Fibroblast of lung (primary cell): ENCODE data around the gene CEP128.

Experiments used
- EZH2 ChIP-seq: IDR thresholded peaks from 2 replicates; pipeline ENCODE4 v1.5.1; 2012; ENCODE audit warnings: low read length, control low read depth, mild to moderate bottlenecking; ENCODE audit errors: missing control alignments
- TF ChIP-seq, protein P1 (sequence below), 2 donors: IDR thresholded peaks in 1 of 2; conservative IDR thresholded peaks in 1 of 2; 1 replicate in 1 of 2; 2 replicates in 1 of 2; pipeline ENCODE4 v1.5.1; 2011 to 2012; ENCODE audit warnings: low read length in 2 of 2, control low read depth in 1 of 2, inconsistent platforms in 1 of 2, low read depth in 1 of 2, mild to moderate bottlenecking in 1 of 2

DNA sequence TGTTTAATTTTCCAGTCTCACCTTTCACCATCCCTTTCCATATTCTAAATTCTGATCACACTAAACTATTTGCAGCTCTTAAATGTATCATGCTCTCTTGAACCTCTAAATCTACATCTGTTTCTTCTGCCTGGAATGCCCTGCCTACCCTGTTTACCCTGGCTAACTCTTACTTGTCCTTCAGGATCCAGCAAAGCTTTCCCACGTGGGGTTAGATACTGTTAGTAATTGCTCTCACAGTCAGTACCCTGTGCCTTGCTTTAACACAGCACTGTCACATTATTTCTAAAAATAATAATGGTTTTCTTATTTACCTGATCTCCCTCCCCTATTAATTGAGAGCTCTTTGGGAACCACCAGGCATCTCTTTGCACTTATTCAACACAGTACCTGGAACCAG lies 333.0 kb downstream of the CEP128 start:
- TF ChIP-seq, protein P1, sequence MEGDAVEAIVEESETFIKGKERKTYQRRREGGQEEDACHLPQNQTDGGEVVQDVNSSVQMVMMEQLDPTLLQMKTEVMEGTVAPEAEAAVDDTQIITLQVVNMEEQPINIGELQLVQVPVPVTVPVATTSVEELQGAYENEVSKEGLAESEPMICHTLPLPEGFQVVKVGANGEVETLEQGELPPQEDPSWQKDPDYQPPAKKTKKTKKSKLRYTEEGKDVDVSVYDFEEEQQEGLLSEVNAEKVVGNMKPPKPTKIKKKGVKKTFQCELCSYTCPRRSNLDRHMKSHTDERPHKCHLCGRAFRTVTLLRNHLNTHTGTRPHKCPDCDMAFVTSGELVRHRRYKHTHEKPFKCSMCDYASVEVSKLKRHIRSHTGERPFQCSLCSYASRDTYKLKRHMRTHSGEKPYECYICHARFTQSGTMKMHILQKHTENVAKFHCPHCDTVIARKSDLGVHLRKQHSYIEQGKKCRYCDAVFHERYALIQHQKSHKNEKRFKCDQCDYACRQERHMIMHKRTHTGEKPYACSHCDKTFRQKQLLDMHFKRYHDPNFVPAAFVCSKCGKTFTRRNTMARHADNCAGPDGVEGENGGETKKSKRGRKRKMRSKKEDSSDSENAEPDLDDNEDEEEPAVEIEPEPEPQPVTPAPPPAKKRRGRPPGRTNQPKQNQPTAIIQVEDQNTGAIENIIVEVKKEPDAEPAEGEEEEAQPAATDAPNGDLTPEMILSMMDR (conservative IDR thresholded peaks at IDR 0.05 in 1 of 2, IDR thresholded peaks at IDR 0.05 in 1 of 2; ENCODE audit: low read depth in 1 of 2, low read length in 2 of 2), result no peak
- TF ChIP-seq EZH2, result no peak
